T-helper 2 cell treated with Interferon-gamma antibody and Interleukin-4, amounts not matched to agents 5 μg/mL and 100 μg/mL, for 36 hours (primary cell): Measurements from ENCODE around the gene TSPAN16.

Experiments used
- DNase-seq: peaks from one replicate; pipeline ENCODE4 v3.0.0; 2021; ENCODE audit warnings: low spot score
- H3K27ac Mint-ChIP-seq: one replicate; pipeline ENCODE4 v1.8.0; 2021; ENCODE audit warnings: mild to moderate bottlenecking, mixed read lengths
- H3K27me3 Mint-ChIP-seq: one replicate; pipeline ENCODE4 v1.8.0; 2021; ENCODE audit warnings: low read depth, mixed read lengths
- H3K36me3 Mint-ChIP-seq: one replicate; pipeline ENCODE4 v1.8.0; 2021; ENCODE audit warnings: low read depth, mixed read lengths
- H3K4me1 Mint-ChIP-seq: one replicate; pipeline ENCODE4 v1.8.0; 2021; ENCODE audit warnings: low read depth, mixed read lengths
- H3K4me3 Mint-ChIP-seq: one replicate; pipeline ENCODE4 v1.8.0; 2022; ENCODE audit warnings: mild to moderate bottlenecking, moderate library complexity, mixed read lengths
- H3K9me3 Mint-ChIP-seq: one replicate; pipeline ENCODE4 v1.8.0; 2021; ENCODE audit warnings: mixed read lengths

Gene TSPAN16

GRCh38 chr19:11261971-11262839 lies 33.8 kb upstream of the TSPAN16 start, which contains the start of gene DOCK6:
TSS of gene DOCK6 (minus strand) at chr19:11262524. CDS start at chr19:11262440, 84 bp downstream.
- no peak within 1 kb of the TSS for H3K27ac Mint-ChIP-seq
- H3K36me3 Mint-ChIP-seq: no peaks in the 10 kb centered on the region
- no peak for DNase-seq
- peak within 1 kb of the TSS; percentile 60 for H3K4me3 Mint-ChIP-seq
- no peaks in the 10 kb centered on the region for H3K4me1 Mint-ChIP-seq
- peaks cover 61% of the 10 kb centered on the region for H3K27me3 Mint-ChIP-seq
- H3K9me3 Mint-ChIP-seq: no peaks in the 10 kb centered on the region

- Mint-ChIP-seq H3K27ac (no peak overlapping the region), H3K27me3 (peaks cover 75% of the 10 kb centered on the region), H3K4me3 (peak overlapping the region; percentile 40), H3K36me3 (no peaks in the 10 kb centered on the region), H3K9me3 (no peaks in the 10 kb centered on the region), H3K4me1 (no peaks in the 10 kb centered on the region)
- no peak for DNase-seq
Observed at GRCh38 chr19:11263726-11264125, 32.2 kb upstream of the TSPAN16 start.

GRCh38 chr19:11264452-11265176 lies 31.3 kb upstream of the TSPAN16 start:
- Mint-ChIP-seq H3K36me3 (no peaks in the 10 kb centered on the region), H3K4me1 (no peaks in the 10 kb centered on the region), H3K4me3 (no peak overlapping the region), H3K27ac (no peak overlapping the region), H3K9me3 (no peaks in the 10 kb centered on the region), H3K27me3 (peaks cover 82% of the 10 kb centered on the region)
- DNase-seq: no peak

GRCh38 chr19:11265177-11265784 lies 30.7 kb upstream of the TSPAN16 start:
- no peak overlapping the region for H3K27ac Mint-ChIP-seq
- peaks cover 81% of the 10 kb centered on the region for H3K27me3 Mint-ChIP-seq
- DNase-seq: no peak
- no peaks in the 10 kb centered on the region for H3K9me3 Mint-ChIP-seq
- H3K4me3 Mint-ChIP-seq: no peak overlapping the region
- no peaks in the 10 kb centered on the region for H3K36me3 Mint-ChIP-seq
- no peaks in the 10 kb centered on the region for H3K4me1 Mint-ChIP-seq

- H3K4me1 Mint-ChIP-seq: no peaks in the 10 kb centered on the region
- H3K27ac Mint-ChIP-seq: no peak overlapping the region
- peaks cover 79% of the 10 kb centered on the region for H3K27me3 Mint-ChIP-seq
- no peaks in the 10 kb centered on the region for H3K9me3 Mint-ChIP-seq
- H3K36me3 Mint-ChIP-seq: no peaks in the 10 kb centered on the region
- H3K4me3 Mint-ChIP-seq: no peak overlapping the region
- no peak for DNase-seq
Observed at GRCh38 chr19:11265785-11266236, 30.1 kb upstream of the TSPAN16 start.

- Mint-ChIP-seq H3K27me3 (peaks cover 72% of the 10 kb centered on the region), H3K4me1 (no peaks in the 10 kb centered on the region), H3K36me3 (no peaks in the 10 kb centered on the region), H3K9me3 (no peaks in the 10 kb centered on the region), H3K27ac (no peak overlapping the region), H3K4me3 (no peak overlapping the region)
- DNase-seq: no peak
Observed at GRCh38 chr19:11267316-11268085, 28.5 kb upstream of the TSPAN16 start.

GRCh38 chr19:11268783-11269267 lies 27.1 kb upstream of the TSPAN16 start:
- Mint-ChIP-seq H3K9me3 (no peaks in the 10 kb centered on the region), H3K27me3 (peaks cover 70% of the 10 kb centered on the region), H3K4me1 (no peaks in the 10 kb centered on the region), H3K36me3 (no peaks in the 10 kb centered on the region), H3K27ac (no peak overlapping the region), H3K4me3 (no peak overlapping the region)
- DNase-seq: no peak

GRCh38 chr19:11269408-11269807 lies 26.6 kb upstream of the TSPAN16 start:
- Mint-ChIP-seq H3K4me1 (no peaks in the 10 kb centered on the region), H3K4me3 (no peak overlapping the region), H3K27me3 (peaks cover 72% of the 10 kb centered on the region), H3K27ac (no peak overlapping the region), H3K9me3 (no peaks in the 10 kb centered on the region), H3K36me3 (no peaks in the 10 kb centered on the region)
- no peak for DNase-seq

- Mint-ChIP-seq H3K9me3 (no peaks in the 10 kb centered on the region), H3K27ac (no peak overlapping the region)
Observed at GRCh38 chr19:11273296-11273695, 22.7 kb upstream of the TSPAN16 start.

GRCh38 chr19:11273989-11274388 lies 22.0 kb upstream of the TSPAN16 start:
- Mint-ChIP-seq H3K27me3 (peaks cover 60% of the 10 kb centered on the region), H3K27ac (no peak overlapping the region), H3K36me3 (no peaks in the 10 kb centered on the region), H3K9me3 (no peaks in the 10 kb centered on the region), H3K4me3 (no peak overlapping the region), H3K4me1 (no peaks in the 10 kb centered on the region)
- DNase-seq: no peak

More at GRCh38 chr19:11273296-11273695, 22.7 kb upstream of the TSPAN16 start:
- H3K27me3 Mint-ChIP-seq: peaks cover 61% of the 10 kb centered on the region
- no peak for DNase-seq
- no peak overlapping the region for H3K4me3 Mint-ChIP-seq
- H3K36me3 Mint-ChIP-seq: no peaks in the 10 kb centered on the region
- no peaks in the 10 kb centered on the region for H3K4me1 Mint-ChIP-seq

- Mint-ChIP-seq H3K27me3 (peaks cover 58% of the 10 kb centered on the region), H3K9me3 (no peaks in the 10 kb centered on the region), H3K27ac (no peak overlapping the region), H3K4me3 (no peak overlapping the region), H3K4me1 (peaks cover 4% of the 10 kb centered on the region), H3K36me3 (no peaks in the 10 kb centered on the region)
- no peak for DNase-seq
Observed at GRCh38 chr19:11274533-11275086, 21.4 kb upstream of the TSPAN16 start.

- no peak for DNase-seq
- no peak overlapping the region for H3K27ac Mint-ChIP-seq
- no peaks in the 10 kb centered on the region for H3K36me3 Mint-ChIP-seq
- H3K9me3 Mint-ChIP-seq: no peaks in the 10 kb centered on the region
- peaks cover 8% of the 10 kb centered on the region for H3K4me1 Mint-ChIP-seq
- peaks cover 67% of the 10 kb centered on the region for H3K27me3 Mint-ChIP-seq
- no peak overlapping the region for H3K4me3 Mint-ChIP-seq
Observed at GRCh38 chr19:11278670-11279069, 17.3 kb upstream of the TSPAN16 start.
